GM08714 (cell line): Measurements from ENCODE around the gene OR2A12.
"Not testable (repeated sequence)": the region's sequence is repeated elsewhere in the genome, so short reads cannot be mapped to it uniquely, and the experiment has no call there.

Experiments
- H3K4me3 ChIP-seq: fragments of 200-500 bp; sonication (Bioruptor generic); 2 replicates; pipeline ENCODE4 v1.5.1; 2014; ENCODE audit warnings: mild to moderate bottlenecking, low read length, inconsistent platforms
- ZNF274 ChIP-seq: IDR thresholded peaks from 2 replicates; pipeline ENCODE4 v1.6.1; 2012; ENCODE audit warnings: mild to moderate bottlenecking, low read depth, low read length

The OR2A12 gene

GRCh38 chr7:144085978-144086377 is at the start of gene OR2A12:
OR2A12 (plus strand) TSS chr7:144086278; CDS start chr7:144095108, 8,830 bp downstream.
- no peak for TF ChIP-seq ZNF274

GRCh38 chr7:144036302-144036885 is 49.7 kb upstream of the OR2A12 start:
- no peak overlapping the region for H3K4me3 ChIP-seq
- TF ChIP-seq ZNF274 = no peak

More at GRCh38 chr7:144085978-144086377, at the start of gene OR2A12:
- no peak within 1 kb of the TSS for H3K4me3 ChIP-seq

- no peak for TF ChIP-seq ZNF274
- H3K4me3 ChIP-seq = no peak overlapping the region
Observed at GRCh38 chr7:144037414-144038035, 48.6 kb upstream of the OR2A12 start.

- TF ChIP-seq ZNF274 = no peak
- H3K4me3 ChIP-seq = no peak overlapping the region
Observed at GRCh38 chr7:144038887-144039286, 47.2 kb upstream of the OR2A12 start.

- TF ChIP-seq ZNF274 = no peak
- H3K4me3 ChIP-seq = no peak within 1 kb of the TSS
Observed at GRCh38 chr7:144048648-144049047, 37.4 kb upstream of the OR2A12 start, which contains the start of gene OR2A5. OR2A5 (plus strand) TSS chr7:144048948; CDS start chr7:144050402, 1,454 bp downstream.

- TF ChIP-seq ZNF274 = no peak
- H3K4me3 ChIP-seq = no peak overlapping the region
Observed at GRCh38 chr7:144049491-144049890, 36.6 kb upstream of the OR2A12 start.

GRCh38 chr7:144050093-144050492 is 36.0 kb upstream of the OR2A12 start:
- TF ChIP-seq ZNF274 = no peak
- H3K4me3 ChIP-seq = no peak overlapping the region

- H3K4me3 ChIP-seq = not testable (repeated sequence)
Observed at GRCh38 chr7:144050884-144051283, 35.2 kb upstream of the OR2A12 start.

- TF ChIP-seq ZNF274 = no peak
Observed at GRCh38 chr7:144057954-144058353, 28.1 kb upstream of the OR2A12 start.

GRCh38 chr7:144063710-144064109 is 22.4 kb upstream of the OR2A12 start:
- no peak for TF ChIP-seq ZNF274
- H3K4me3 ChIP-seq = no peak overlapping the region

More at GRCh38 chr7:144057954-144058353, 28.1 kb upstream of the OR2A12 start:
- H3K4me3 ChIP-seq = no peak overlapping the region

GRCh38 chr7:144069511-144069910 is 16.6 kb upstream of the OR2A12 start, which contains the start of gene OR2A25:
OR2A25 (plus strand) TSS chr7:144069811; CDS start chr7:144074220, 4,409 bp downstream.
- TF ChIP-seq ZNF274 = no peak

GRCh38 chr7:144069953-144070352 is 16.1 kb upstream of the OR2A12 start:
- TF ChIP-seq ZNF274 = no peak
- no peak overlapping the region for H3K4me3 ChIP-seq

More at GRCh38 chr7:144069511-144069910, 16.6 kb upstream of the OR2A12 start, which contains the start of gene OR2A25:
- H3K4me3 ChIP-seq = no peak within 1 kb of the TSS

GRCh38 chr7:144074374-144074773 is 11.7 kb upstream of the OR2A12 start:
- no peak overlapping the region for H3K4me3 ChIP-seq
- TF ChIP-seq ZNF274 = no peak

- no peak overlapping the region for H3K4me3 ChIP-seq
- no peak for TF ChIP-seq ZNF274
Observed at GRCh38 chr7:144086730-144087129, 652 bp downstream of the OR2A12 start.

- no peak overlapping the region for H3K4me3 ChIP-seq
- no peak for TF ChIP-seq ZNF274
Observed at GRCh38 chr7:144087230-144087629, 1.2 kb downstream of the OR2A12 start.

GRCh38 chr7:144090667-144091066 is 4.6 kb downstream of the OR2A12 start:
- no peak overlapping the region for H3K4me3 ChIP-seq
- no peak for TF ChIP-seq ZNF274
